Stimulated activated CD8-positive, alpha-beta memory T cell treated with anti-CD3 and anti-CD28 coated beads, Interleukin-15, amount 100 ng/mL, for 4 hours (primary cell): ENCODE measurements around the gene GRIA1.
"Not testable (repeated sequence)": the region's sequence is repeated elsewhere in the genome, so short reads cannot be mapped to it uniquely, and the experiment has no call there.

Experiments
- DNase-seq, 2 donors: peaks; one replicate each; pipeline ENCODE4 v3.0.0-alpha.2; 2020; ENCODE audit warnings: low read depth in 2 of 2

Gene GRIA1

DNA sequence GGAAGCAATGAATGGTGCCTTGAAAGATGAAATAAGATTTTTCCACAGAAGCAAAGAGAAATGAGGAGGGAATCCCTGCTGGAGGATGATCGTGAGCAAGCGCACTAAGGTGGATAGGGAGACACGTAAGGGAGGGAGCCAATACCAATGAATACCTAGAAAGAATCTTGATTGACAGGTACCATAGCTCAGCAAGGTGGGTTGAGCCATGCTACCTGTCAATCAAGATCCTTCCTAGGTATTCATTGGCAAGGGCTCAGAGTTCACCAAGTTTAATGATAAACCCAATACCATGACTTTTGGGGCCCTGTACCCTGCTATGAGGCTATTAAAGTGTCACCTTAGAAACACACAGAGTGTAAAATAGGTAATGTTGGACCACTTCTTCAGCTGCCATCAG, 226.8 kb downstream of the GRIA1 start:
- no peak for DNase-seq

DNA sequence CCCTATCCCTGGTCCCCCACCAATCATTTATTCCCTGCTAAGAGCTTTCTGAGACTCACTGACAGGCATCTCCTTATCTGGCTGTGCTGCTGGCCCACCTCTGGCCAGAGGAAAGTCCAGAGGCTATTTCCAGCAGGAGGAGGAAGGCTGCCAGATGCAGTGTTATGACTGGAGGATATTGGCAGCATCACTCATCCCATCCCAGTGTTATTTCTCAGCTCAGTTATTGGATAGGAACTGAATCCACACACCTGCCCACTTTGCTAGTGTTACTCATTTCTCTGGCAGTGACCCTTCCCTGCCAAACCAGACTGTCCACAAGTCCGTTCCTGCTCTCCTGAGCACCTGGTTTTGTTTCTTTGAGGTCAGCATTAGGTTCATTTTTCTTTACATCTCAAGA, 228.2 kb downstream of the GRIA1 start:
- no peak for DNase-seq

DNA sequence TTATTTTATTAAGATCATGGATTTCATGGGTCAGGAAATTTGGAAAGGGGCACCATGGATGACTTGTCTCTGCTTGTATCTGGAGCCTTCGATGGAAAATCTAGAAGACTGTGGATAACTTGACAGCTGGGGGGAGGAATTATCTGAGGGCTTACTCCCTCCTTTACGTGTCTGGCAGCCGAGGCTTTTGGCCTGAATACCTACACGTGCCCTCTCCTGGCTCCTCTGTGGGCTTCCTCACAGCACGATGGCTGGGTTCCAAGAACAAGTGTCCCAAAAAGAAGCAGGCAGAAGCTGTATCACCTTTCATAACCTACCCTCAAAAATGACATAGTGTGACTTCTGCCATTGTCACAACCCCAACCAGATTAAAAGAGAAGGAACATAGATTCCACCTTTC, 228.9 kb downstream of the GRIA1 start:
- DNase-seq = no peak

DNA sequence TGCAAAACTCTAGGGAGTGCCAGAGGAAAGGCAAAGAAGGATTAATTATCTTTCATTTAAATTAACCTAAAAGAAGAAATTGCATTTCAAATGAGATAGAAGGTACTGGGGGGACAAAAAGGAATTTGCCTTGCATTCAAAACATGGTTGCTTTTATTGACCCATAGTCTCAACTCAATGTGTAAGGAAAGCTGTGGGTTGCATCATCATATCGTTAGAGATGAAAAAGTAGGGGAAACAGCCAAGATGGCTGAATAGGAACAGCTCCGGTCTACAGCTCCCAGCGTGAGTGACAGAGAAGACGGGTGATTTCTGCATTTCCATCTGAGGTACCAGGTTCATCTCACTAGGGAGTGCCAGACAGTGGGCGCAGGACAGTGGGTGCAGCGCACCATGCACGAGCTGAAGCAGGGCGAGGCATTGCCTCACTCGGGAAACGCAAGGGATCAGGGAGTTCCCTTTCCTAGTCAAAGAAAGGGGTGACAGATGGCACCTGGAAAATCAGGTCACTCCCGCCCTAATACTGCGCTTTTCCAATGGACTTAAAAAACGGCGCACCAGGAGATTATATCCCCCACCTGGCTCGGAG, 232.6 kb downstream of the GRIA1 start:
- DNase-seq = not testable (repeated sequence)

DNA sequence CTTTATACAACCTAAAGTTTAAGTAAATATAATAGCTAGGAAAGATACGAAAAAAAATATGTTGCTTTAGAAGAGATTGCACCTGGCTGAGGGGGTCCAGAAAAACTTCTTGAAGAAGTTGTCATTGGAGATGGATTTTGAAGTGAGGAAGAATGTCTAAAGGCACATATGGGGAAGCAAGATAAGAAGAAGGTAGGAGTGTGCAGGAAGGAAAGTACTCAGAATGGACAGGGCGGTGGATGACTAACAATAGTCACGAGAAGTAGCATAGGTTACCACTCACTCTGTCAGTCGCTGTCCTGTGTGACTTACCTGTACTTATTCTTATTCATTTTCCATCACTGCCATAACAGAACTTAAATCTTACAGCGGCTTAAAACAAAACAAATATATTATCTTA, 251.6 kb downstream of the GRIA1 start:
- no peak for DNase-seq

DNA sequence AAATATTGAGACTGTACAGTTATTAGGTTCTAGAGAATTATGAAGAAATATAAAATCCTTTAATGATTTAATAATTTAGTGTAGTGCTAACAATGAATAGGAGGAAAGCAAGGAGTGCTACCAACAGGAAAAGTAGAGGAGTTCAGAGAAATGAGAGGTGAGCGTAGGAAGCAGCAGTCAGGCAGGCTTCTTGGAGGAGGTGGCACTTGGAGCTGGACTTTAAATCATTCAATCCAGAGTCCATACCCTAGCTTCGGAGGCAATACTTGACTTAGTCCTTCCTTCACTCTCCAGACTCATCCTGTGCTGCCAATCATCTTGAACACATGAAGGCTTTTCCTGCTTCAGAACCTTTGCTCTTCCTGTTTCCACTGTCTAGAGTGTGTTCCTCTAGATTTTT, 254.3 kb downstream of the GRIA1 start:
- no peak for DNase-seq

DNA sequence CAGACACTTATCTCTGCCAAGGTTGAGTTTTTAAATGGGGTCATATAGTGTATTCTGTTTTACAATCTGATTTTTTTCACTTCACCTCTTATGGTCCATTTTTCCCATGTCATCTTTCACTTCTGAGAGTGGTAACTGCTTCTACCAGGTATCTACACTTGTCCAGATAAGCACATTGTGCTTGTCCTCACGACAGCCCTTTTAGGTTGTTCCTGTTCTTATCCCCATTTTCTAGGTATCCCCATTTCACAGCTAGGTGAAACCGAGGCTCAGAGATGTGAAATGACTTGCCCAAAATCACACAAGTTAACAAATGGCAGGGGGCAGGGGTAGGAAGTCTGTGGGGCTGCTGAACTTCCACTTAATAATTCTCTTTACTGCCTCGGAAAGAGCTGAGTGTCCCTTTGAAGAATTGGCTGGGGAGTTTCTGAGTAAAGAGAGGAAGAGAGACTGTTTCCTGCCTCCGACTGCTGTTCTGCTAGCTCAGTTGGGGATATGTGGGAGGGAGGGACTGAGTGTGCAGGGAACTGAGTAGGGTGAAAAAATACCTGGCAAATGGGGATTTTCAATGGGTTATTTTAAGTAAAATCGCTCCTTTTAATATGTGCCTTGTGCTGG, 255.4 kb downstream of the GRIA1 start:
- DNase-seq = no peak

DNA sequence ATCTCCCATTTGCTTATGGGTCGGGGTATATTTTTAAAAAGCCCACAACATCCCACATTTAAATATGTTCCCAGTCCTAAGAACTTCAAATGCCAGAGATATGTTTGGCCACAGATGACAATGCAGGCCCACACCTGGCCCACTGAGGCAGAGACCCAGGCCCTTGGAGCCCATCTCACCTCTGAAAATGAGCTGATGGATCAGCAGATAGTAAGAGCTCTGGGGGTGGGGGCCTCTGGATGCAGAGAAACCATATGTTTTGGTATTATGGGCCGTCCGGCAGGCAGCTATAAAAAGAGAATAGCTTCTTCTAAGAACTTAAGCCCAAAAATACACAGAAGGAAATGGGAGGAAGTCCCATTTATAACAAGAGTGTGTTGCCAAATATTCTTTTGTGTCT, 256.0 kb downstream of the GRIA1 start:
- DNase-seq = no peak

DNA sequence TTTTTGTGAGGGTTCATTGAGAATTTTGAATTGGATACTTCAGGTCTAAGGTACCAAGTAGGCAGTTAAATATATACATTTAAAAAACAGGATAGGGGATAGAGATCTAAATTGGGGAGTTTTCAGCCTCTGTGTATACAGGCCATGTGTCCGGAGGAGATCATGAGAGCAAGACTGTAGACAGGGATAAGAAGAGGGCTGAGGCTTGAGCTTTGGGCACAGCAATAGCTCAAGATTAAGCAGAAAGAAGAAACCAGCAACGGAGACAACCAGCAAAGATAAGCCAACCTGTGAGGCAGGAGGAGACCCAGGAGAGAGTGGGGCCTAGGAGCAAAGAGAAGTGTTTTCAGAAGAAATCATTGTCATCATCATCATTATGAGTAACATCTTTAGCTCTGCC, 258.4 kb downstream of the GRIA1 start:
- DNase-seq = no peak

DNA sequence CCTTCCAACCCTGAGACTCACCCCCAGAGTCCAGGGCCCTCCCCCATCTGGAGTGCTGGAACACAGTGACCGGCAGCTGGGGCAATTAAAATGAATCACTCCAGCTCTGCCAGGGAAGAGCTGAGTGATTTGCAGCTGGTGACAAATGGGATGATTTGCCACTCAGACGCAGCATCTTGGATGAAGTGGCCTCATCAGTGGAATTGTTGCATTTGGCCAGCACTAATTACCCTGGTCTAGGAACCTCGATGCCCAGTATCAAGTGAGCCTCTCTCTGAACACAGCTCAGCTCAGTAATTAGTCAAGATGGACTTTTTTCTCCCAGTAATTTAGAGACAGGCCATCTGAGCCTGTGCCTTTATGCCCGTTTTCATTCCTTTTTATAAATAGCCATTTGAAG, 259.5 kb downstream of the GRIA1 start:
- DNase-seq = no peak

DNA sequence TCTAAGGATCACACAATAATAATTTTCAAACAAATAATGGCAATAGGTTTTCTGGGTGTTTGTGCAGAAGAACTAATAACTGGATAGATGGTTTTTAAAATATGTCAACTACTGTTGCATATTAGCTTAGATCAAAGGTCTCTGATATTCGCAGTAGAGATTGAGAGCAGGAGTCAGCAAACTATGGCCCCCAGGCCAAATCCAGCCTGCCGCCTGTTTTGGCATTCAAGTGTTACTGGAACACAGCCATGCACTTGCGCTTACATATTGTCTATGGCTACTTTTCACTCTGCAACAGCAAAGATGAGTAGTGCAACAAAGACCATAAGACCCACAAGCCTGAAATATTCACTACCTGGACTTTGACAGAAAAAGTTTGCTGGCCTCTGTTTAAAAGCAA, 260.8 kb downstream of the GRIA1 start:
- no peak for DNase-seq

DNA sequence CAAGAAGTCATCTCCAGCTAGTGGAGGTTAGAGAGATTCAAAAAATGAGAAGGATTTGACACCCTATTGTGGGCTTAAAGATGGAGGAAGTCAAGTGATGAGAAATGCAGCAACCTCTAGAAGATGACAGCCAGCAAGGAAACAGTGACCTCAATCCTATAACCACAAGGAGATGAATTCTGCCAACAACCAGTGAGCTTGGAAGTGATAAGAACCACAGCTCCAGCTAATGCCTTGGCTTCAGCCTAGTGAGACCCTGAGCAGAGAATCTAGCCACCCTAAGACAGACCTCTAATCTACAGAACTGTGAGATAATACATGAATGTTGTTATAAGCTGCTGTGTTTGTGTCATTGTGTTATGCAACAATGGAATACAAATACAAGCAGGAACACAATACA, 262.4 kb downstream of the GRIA1 start:
- no peak for DNase-seq

DNA sequence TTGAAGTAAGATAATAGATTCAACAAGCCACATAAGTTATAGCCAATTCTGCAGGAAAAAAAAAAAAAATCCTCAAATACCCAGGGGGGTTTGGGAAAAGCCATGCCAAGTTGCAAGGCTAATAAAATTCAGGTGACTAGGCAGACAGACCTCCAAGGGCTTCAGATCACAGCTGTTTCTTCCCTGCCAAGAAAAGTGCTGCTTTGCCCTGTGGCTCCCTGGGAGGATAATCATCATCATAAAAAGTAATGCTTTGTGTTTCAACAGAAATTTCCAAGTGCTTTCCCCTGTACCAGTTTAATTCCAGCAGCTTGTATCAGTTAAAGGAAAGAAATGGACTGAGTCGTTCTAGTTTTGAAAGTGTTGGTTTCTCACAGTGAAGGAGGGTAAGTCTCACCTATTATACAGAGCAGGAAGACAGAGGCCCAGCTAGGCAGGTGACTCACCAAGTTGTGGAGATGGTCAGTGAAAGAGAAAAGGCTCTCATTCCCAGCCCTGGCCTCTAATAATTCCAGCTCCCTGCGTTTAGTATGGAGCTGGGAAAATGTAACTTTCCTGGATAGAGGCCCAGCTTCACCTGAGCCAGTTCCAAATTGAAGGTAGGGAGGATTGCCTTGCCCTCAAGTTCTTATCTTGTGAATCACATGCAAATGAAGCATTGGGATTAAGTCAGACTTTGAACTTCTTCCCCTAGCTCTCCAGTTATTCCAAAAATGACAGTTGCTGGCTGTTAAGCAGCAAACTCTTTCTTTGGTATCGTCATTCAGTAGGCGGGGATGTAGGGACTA, 263.4 kb downstream of the GRIA1 start:
- no peak for DNase-seq

DNA sequence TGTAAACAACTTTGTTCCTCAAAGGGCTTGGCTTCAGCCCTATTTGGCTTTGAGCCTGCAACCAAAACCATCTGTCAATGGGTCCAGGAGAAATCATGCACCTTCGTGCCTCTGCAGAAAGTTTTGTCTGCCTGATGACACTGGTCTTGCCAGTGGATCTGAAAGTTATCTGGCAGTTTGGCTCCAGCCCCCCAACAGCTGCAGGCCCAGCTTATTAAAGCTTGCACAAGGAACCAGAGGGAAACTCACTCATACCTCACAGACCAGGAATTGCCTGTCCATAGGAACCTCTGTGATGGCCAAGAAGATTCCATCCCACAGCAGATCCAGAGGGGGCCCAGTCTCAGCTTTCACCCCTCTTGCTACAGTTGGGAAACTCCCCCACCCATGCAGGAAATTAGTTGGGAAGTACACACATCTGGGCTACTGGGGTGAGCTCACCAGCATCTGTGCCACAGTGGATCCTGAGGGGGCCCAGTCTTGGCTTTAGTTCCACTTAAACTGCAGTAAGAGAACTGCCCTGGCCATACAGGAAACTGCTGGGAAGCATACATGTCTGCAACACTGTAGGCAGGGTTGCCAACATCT, 265.5 kb downstream of the GRIA1 start:
- no peak for DNase-seq

DNA sequence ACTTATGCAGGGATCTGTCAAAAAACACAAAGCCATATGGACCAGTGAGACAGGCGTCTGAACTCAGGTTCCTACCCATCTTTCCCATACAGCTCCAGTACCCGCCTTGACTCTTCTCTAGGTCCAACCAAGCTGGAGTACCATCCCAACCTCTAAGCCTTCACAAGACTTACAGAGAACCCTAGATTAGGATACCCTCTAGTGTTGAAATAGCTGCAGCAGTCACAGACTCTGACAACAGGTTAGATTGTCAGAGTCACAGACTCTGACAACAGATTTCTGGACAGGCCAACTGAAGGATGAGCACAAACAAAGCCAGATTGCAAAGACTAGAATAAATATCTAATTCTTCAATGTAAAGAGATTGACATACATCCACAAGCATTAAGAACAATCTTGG, 266.1 kb downstream of the GRIA1 start:
- no peak for DNase-seq

DNA sequence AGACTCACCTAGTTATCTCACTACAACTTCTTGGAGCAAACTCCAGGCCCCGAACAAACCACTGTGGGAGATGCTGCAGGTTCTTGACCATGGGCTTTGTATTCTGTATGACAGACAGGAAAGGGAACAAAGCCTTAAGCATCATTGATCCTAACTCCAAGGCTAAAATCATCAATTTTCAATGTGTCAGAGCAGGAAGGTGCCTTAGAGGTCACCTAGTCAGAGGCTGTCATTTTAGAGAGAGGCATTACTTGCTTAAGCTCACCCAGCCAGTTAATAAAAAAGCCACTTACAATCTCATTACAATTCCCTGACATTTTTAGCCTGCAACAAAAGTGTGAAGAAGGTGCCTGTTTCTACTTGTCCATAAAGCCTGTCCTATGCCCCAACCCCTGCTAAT, 275.5 kb downstream of the GRIA1 start:
- no peak for DNase-seq

DNA sequence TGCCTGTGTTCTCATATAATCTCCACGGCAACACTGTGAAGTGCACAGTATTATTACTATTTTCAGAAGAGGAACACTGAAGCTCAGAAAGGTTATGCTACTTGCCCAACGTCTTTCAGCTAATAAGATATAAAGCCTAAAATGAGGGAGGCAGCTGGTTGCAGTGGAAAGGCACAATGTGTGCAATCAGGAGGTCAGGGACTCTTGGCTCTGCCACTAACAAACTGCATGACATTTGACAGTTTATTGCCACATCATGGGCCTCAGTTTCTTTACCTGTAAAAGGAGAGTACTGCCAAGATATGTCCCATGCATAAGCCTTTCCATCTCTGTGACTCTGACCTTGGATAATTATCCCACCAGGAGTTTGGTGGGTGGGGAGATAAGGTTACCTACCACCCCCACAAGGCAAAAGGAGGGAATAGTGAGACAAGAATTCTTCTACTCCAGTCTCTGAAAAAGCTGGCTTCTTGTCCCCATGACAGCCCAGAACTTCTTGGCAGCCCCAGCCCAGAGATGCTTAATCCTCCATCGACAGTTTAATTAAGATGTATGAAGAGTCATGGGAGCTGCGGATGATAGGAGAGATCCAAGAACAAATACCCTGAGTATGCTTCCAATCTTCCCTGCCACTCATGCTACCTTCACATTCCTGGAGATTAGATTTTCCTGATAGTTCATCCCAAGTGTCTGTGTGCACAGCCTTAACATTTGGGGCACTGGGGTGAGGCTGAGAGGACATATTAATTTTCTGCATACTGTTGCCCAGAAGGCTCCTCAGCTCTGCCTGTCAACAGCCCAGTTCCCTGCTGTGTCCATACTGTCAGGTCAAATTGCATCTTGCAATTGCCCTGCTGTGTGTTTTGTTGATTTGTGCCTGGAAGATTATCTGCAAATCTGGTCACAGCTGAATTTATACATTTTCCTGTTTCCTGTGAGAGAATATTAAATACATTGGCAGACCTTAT, 277.0 kb downstream of the GRIA1 start:
- no peak for DNase-seq

DNA sequence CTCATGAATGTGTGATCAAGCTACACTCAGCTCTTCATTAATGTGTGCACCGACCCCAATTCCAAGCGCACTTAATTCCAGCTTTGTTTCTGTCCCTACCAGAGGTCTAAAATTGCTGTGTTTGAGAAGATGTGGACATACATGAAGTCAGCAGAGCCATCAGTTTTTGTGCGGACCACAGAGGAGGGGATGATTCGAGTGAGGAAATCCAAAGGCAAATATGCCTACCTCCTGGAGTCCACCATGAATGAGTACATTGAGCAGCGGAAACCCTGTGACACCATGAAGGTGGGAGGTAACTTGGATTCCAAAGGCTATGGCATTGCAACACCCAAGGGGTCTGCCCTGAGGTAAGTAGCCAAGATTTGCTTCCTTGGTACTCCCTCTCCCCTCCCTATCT, 279.6 kb downstream of the GRIA1 start:
- DNase-seq = no peak

DNA sequence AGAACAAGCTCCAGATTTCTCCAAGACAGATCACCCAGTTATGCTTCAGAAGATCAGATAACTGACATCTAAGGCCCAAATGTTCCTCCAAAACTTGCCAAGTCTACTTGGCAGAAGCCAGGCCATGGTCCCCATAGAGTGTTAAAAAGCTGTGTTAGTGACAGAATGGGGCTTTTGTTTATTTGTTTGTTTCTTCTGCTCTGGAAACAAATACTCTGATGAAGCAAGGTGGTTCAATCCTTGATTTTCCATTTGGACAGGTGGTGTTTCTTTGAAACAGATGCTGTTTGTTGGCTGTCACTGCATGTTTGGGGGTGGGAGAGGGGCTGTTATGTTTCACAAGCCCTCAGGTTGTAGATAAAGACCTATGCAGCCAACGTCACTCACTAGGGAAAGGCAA, 284.2 kb downstream of the GRIA1 start:
- DNase-seq = no peak

DNA sequence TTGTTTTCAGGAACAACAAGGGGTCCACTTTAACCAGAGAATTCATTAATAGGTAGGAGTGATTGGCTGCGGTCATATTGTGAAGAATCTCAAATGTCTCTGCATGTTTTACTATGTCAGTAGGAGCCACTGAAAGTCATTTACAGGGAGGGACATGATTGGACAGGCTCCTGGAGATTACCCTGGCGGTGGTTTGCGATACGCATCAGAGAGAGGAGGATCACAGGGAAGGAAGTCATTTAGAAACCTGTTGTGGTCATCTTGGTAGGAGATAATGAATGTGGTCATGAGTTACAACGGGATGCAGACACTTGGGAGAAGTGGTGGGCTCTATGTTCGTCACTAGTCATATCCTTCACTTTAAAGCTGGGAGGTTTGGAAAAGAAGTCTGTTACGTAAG, 285.5 kb downstream of the GRIA1 start:
- no peak for DNase-seq

DNA sequence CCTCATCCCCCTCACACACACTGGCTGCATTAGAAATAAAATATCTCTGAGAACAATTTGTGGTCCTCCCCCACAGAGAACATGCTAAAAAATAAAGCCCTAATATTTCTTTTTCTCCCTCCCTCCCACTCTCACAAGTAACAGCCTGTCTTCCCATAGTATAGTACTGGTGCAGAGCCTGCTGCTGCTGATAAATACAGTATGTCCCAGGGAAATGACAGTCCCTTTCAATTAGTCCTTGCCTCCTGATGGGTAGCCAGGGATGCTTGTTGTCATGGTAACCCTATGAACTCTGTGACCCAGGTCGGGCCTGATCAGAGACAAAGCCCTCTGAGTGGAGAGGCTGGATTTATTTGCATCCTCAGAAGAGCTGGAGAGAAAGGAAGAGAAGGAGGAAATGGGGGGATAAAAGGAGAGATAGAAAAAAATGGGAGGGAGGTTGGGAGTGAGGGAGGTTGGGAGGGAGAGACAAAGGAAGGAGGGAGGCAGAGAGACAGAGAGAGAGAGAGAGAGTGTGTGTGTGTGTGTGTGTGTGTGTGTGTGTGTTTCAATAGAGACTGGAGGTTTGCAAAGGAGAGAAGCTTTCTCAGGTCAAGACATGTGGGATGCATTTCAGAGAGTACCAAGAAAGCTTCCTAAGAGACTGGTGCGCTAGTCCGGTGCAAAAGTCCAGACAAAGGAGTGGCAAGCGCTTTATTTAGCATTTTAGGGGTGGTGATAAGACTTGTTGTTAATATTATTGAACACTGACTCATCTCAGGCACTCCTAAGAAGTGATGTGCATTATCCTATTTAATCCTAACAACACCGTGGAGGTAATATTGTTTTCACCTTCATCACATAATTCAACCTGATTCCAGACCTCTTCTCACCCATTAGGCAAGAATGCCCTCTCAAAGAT, 287.5 kb downstream of the GRIA1 start:
- no peak for DNase-seq
